ENCODE data around the gene FGA.
"Not testable (repeated sequence)": the region's sequence is repeated elsewhere in the genome, so short reads cannot be mapped to it uniquely, and the experiment has no call there.

Gene FGA

DNA sequence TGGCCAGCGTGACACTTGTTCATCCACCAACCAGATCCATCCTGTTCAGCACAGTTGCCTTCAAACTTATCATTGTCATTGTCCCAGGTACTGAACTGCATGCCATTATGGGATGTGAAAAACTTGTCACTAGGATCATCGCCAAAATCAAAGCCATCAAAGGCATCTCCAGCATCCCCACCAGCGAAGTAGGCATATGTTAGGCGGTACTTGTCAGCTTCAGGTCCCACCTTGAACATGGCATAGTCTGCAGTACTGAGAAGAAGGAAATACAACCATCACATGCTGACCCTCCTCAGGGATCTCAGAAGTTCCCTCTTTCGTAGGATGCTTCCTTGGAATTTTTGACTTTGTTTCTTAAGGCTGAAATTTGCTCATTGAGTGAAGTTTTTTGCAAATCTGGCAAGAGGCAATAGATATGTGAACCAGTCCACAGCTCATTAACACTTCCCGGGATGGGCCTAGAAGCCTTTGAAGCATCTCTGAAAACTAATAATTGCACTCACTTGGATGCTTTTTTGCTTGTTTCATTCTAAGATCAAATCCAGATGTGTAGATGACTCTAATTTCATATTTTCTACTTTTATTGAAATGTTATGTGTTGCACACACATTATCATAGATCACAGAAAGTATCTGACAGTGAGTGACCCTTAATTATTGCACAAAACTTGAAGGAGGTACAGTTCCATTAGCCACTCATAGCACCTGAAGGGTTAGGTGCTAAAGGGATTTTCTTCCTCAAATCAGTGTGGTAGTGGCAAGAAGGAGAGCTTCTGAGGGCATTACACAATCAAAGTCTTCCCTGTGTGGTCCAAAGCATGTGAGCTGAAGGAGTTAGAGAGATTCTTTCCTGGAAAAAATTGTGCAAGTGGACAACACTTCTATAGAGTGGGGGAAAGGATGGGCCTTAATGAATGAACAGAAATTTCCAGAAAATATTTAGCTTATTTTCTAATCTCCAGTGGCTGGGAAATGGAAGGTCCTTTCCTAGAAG is 16.5 kb upstream of the FGA start:
- no peak for DNase-seq

DNA sequence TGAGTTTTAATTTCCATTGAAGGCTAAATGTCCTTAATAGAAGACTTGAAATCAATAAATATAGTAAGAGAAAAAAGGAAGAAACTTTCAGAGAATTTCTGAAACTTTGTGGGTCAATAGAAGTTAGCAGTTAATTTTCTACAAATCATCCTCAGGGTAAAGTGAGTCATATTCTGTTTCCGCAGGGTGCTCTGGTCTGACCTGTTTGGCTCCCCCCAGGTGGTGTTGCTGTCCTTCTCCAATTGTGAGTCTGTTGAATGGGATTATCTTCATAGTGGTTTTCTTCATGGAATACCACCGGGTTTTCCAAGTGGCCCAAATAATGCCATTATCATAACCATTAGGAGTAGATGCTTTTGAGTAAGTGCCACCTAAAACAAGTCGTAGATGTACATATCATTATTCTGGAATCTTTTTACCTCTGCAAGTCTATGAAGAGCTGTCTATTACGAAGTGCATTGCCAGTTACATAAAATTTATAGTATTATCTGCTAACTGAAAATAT is 14.2 kb upstream of the FGA start:
- no peak for DNase-seq

DNA sequence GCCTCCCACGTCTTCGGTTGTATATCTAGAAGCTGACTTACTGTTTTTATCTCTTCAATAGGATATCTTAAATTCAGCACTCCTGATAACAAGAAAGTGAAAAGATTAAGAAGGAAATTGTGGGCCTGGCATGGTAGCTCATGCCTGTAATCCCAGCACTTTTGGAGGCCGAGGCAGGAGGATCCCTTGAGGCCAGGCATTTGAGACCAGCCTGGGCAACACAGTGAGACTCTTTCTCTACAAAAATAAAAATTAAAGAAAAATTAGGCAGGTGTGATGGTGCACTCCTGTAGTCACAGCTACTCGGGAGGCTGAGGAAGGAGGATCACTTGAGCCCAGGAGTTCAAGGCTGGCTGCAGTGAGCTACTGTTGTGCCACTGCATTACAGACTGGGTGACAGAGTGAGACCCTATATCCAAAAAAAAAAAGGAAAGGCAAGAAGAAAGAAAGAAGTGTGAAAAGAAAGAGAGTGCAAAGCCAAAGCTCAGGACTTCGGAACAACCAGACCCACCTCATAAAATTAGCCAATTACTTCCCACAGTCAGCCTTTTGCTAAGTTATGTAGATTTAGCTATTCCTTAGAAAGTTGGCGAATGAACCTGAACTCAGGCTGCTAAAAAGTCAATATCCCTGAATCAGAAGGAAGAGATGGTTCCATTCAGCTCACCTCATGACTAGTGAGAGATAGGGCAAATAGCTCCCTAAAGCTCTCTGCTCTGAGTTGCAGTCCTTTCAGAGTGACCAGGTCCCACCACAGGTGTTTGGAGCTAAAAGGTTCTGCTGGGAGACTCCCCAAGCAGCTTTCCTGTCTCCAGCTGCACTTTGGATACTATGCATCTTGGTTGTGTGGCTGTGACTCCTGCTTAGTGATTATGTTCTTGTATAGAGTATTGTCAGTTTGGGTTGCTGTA is 12.7 kb upstream of the FGA start:
- no peak for DNase-seq

DNA sequence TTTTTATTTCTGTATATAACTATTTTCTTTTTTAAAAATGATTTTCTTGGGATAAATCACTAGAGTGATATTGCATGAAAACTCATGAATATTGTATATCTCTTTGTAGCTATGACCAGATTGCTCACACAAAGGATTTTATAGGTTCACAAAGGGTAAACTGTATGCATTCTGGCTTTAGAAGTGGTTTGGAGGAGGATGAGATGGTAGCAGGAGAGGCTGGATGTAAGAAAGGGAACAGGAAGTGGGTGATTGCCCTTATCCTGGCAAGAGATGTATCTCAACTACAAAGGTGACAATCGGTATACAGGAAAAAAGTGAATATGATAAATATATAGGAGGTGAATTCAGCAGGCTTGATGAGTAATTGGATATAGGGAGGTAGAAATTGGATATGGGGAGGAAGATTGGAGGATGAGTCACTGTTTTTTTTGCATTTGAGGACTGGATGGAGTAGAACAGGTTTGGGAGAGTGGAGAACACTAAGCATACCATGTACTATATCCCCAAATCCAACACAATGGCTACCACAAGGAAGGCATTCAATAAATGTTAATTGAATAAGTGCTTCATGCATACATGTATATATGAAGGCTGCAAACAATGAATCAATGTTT is 12.0 kb upstream of the FGA start:
- no peak for DNase-seq

DNA sequence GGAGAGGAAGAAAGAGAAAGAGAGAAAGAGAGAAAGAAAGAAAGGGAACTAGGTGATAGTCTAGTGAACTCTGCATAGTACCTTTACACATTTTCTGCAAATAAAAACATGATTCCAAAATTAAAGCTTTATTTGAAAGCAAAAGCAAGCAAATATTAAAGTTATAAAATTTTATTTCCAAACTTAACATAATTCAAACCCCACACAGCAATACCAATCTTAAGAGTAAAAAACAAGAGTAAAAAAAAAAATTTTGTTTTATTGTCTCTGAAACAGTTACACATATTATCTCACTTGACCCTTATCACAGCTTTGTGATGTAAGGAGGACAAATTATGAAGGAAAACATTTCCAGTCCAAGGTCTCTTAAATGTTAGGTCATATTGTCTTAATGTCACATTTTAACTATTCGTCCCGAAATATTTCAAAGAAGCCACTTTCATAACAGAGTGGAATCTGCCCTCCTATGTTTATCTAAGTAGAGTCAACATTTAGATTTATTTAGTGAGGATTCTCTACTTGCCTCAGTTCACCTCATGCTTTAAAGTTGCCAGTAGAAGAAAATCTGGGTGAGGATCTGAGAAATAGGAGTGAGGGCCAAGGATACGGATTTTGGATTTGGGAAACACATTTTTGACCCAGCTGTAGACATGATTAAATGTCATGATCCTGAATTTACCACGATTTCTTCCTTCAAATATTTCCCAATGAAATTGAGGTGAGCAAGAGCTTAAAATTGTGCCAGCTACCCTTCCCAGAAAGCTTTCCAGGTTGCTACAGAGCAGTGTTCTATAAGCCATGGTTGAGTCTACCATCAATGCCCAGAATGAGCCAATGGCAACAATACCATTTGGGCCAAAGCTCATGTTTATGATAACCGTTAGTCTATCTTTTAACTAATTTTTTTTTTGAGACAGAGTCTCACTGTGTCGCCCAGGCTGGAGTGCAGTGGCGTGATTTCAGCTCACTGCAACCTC is 7.5 kb upstream of the FGA start:
- no peak for DNase-seq

DNA sequence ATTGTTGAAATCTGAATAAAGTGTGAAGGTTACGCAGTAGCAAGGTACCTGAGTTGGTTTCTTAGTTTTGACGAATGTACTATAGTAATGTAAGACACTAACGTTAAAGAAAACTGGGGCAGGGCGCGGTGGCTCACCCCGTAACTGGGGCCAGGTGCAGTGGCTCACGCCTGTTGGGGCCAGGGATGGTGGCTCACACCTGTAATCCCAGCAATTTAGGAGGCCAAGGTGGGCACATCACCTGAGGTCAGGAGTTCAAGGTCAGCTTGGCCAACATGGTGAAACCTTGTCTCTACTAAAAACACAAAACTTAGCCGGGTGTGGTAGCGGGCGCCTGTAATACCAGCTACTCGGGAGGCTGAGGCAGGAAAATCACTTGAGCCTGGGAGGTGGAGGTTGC is 6.7 kb upstream of the FGA start:
- not testable (repeated sequence) for DNase-seq

DNA sequence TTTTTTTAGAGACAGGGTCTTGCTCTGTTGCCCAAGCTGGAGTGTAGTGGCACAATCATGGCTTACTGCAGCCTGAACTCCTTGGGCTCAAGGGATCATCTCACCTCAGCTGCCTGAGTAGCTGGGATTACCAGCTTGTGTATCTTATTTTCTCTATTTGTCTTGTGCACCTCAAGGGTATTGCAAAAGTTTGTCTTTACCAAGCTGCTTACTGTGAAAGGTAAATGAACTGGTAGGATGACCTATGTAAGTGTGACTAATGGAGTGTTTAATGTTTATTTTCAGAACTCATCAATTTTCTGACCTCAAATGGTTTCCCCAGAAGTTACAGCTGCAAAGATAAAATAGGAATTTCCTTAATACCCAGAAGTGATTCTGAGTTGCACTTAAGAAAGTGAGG is 5.3 kb upstream of the FGA start:
- DNase-seq: no peak

DNA sequence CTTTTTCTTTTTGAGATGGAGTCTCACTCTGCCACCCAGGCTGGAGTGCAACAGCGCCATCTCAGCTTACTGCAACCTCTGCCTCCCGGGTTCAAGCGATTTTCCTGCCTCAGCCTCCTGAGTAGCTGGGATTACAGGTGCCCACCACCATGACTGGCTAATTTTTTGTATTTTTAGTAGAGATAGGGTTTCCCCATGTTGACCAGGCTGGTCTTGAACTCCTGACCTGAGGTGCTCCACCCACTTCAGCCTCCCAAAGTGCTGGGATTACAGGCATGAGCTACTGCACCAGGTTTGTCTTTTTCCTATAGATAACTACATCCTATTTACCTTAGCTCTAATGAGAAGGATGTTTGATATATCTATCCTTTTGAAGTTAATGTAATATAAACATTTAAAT is 3.8 kb upstream of the FGA start:
- not testable (repeated sequence) for DNase-seq

DNA sequence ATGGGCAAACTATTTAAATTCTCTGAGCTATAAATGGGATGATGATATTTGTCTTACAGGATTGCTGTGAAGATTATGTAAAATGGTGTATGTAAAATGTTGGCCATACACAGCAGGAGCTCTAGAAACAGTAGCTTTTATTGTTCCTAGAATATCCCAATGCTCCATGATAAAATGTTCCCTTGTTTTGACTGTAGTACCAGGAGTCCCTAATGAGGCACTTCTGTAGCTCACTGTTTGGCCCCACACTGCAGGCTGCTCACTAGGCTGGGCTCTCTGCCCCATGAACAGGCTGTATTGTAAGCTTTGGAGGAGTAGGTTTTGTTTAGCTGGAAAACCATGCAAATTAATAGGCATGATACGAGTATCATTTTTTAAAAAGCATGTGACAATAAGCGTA is 3.3 kb upstream of the FGA start:
- DNase-seq: no peak

DNA sequence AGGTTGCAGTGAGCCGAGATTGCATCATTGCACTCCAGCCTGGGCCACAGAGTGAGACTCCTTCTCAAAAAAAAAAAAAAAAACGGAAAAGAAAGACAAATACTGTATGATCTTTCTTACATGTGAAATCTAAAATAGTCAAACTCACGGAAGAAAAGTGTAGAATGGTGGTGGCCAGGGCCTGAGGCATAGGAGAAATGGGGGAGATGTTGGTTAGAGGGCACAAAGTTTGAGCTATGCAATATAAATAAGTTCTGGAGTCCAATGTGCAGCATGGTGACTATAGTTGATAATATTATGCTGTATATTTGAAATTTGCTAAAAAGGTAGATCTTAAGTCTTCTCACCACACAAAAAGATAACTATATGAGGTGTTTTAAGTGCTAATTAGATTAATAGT is 1.3 kb upstream of the FGA start:
- no peak for DNase-seq

DNA sequence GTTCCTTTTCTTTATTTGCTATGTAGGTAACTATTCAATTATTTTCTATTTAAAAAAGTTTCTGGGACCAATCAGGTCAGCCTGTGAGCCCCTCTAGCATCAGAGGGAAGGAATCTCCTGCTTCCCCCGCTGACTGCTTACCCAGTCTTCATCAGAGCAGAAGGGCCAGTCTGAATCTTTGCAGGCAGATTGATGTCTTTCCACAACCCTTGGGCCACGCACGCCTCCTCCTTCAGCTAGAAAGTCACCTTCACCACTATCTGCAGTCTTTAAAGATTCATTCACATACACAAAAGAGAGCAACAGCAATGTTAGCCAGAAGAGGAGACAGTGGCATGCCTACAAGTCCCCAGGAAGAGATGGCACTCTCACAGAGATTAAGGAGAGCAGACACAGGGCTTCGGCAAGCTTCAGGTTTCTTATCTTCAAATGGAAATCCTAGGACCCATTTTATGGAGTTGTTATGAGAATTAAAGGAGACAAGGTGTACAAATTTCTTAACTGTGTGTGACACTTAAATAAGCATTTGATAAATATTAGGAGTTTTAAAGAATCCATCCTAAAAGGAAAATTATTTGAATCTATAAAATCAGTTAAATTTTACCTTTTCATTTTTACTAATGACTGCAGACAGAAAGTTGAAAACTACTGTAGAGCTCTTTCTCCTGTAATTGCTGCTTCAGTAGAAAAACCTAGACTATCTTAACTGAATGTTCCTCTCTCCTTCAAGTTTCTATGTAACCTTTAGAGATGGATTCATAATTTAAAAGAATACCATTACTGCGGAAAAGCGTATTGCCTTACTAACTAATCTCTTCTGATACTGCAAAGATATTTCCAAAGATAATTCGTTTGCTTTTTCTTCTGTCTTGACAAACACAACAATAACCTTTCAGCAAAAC is 995 bp downstream of the FGA start:
- DNase-seq: no peak

DNA sequence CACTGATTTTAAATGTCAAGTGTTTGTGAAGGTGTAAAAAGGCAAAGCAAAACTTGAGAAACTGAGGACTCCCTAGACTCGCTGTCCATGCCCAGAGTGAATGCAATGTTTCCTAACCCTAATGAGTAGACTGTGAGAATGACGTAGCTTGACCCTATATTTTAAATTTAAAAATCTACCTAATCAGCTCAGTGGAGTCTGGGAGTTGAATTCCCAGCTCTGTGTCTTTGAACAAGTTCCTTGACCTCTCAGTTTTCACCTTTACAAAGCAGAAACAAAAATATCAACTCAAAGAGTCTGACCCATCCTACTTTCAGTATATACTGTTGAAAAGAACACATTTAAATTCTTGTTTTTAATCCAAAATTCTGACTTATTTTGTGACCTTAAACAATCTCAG is 2.3 kb downstream of the FGA start:
- DNase-seq: no peak

DNA sequence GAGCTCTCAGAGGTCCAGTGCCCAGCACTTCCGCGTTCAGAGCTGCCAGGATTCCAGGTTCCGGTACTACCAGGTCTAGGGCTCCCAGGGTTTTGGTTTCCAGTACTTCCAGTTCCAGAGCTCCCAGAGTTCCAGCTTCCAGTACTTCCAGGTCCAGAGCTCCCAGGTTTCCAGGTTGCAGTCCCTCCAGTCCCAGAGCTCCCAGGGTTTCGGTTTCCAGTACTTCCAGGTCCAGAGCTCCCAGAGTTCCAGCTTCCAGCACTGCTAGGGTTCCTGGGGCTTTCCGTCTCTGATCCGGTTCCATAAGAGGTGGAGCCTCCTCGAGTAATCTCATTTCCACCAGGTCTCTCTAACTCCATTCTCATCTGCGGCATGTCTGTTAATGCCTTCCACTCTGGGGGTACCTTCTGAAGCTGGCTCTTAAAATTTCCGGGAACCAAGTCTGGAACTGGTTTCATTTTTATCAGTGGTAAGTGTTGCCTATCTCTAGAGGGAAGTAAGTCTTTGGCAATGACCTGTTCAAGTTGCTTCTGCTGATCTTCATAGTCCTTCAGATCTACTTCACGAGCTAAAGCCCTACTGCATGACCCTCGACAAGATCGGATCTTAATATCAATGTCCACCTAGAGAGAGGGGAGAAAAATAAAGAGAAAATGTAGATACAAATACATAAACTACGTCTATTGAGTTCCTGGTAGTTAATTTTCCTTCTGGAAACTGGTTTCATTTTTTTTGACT is 4.1 kb downstream of the FGA start:
- no peak for DNase-seq

DNA sequence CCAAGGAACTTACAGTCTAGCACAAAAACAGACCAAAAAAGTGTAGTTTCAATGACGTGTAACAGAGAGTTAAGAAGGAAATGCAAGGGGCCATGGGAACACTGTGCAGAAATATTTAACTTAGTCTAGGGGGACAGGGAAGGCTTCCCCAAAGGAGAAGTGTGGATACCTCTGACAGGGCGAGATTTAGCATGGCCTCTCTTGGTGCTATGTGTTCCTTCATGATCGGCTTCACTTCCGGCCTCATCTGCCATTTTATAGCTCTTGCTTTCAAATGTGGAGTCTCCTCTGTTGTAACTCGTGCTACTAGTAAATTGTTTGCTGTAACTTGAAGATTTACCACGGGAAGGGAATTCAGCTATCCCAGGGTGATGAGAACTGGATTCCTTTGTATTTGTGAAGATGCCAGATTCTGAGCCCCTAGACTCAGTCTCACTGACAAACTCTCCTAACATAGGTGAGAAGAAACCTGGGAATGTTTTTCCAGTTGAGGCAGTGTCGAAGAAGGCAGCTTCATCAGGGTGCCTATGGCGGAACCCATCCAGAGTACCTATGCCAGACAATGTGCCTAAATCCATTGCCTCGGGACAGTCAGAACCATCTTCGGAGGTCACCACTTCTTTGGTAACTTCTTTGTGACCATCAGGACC is 5.0 kb downstream of the FGA start:
- DNase-seq: no peak

DNA sequence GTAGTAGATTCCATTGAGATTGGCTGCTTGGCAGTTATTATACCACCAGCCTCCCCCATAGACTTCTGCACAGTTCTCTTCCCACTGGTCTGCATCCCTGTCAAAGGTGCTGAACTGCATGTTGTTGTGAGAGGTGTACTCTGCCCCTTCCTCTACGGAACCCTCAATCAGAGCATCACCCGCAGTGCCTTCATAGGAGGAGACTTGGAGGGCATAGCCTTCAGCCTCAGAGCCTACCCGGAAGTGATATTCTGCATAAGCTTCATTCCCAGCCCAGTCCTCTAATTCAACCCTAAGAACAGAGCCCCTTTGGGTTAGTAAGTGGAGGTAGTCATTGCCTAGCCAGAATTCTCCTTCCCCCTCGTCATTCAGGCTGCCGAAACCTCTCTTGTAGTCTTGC is 6.3 kb downstream of the FGA start:
- DNase-seq: no peak

DNA sequence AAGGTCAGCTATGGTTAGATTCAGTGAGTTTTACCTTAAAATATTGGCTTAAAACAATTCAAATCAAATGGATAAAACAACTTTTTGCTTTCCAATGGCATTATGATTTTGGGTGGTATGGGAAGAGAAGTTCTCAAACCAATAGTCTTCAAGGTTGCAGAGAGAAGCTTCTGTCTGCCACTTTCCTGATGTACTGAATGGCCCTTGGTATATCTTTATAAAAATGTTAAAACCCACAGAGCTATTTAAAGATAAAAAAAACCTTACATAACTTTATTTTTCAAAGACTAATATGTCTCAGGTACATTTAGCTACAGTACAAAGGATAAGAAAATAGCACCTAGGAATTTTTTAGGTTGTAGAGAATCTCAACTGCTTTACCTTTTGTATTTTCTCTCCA is 6.9 kb downstream of the FGA start:
- no peak for DNase-seq

DNA sequence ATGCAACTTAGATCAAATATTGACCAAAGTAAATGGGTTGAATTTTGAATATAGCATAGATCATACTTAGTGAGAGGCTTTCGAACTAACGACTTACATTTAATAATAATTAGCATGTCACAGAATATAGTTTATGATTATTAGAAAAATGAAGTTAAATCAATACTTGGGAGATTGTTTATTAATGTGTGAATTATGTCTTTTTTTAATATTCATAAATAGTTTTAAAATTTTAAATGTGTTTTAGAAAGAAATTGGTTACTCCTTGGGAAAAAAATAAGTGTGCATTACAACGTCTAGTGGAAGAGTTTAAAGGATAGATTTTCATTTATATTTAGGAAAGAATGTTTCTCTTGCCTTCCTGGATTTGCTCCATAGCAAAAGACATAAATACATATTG is 7.3 kb downstream of the FGA start:
- no peak for DNase-seq

DNA sequence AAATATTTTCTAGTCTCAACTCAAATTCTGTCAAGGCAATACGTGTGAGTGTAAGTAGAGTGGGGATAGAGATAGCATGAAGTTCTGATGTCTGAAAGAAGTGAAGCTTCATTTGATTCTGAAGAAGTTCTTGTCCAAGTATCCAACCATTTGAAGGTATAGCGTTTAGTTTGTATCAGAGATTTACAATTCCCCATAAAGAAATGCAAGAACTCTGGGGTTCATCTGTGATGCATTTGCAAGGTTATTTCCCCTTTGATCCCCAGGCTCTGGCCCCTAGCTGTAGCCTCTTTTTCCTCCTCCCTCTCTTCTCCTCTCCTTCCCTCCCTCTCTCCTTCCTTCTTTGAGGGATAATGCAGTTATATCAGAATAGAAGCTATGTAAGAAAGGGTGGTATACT is 7.8 kb downstream of the FGA start:
- no peak for DNase-seq

DNA sequence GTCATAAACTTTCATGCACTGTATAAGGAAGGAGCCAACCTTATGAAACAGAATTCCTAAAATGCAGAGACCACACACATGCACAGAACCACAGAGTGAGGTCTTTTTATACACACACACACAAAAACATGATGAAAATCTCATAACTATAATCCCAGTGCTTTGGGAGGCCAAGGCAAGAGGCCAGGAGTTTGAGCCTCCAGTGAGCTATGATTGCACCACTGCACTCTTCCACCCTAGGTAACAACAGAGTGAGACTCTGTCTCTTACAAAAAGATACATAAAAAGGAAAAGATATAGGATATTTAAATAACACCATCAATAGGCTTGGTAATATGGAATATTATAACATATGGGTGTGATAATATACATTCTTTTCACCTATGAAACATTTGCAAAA is 10.6 kb downstream of the FGA start:
- DNase-seq: no peak

DNA sequence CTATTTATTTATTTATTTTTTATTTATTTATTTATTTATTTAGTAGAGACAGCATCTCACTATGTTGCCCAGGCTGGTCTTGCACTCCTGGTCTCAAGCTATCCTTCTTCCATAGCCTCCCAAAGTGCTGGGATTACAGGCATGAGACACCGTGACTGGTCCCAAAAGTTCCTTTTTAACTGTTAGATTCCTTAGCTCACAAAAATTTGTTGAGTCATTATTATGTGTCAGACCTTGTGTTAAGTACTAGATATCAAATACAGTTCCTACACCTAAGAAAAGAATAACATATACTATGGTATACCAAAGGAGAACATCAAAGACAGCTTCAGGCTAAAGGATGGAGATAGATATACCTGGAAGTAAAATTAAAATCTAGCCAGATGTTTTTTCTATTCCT is 11.6 kb downstream of the FGA start:
- DNase-seq: no peak
